ENCODE results near the gene ZNF710. TPM values are rescaled to one million over a fixed set of nuclear protein-coding genes. Genes with fewer than 3 reads are reported as not detected.

The ZNF710 gene
- total and polyA plus RNA-seq, 9 of the 15 experiments (the other 6 are each of a cell fraction or from before 2014, with no cell fraction given): 0.56 to 14.2 (median 5.2) TPM

- TF ChIP-seq MECOM (CRISPR knock-in tag; IDR thresholded peaks at IDR 0.05) (peak; percentile 63; the same call in 1 of the 2 replicates), STAT5A (IDR thresholded peaks at IDR 0.05; ENCODE audit: borderline replicate concordance, low read length) (no peak), ZNF830 (CRISPR knock-in tag; IDR thresholded peaks at IDR 0.05) (no peak), HMG20B (CRISPR knock-in tag; IDR thresholded peaks at IDR 0.05) (no peak), STAG1 (CRISPR knock-in tag; IDR thresholded peaks at IDR 0.05; ENCODE audit: borderline replicate concordance) (no peak), TCF15 (CRISPR knock-in tag; IDR thresholded peaks at IDR 0.05) (no peak), GTF2E2 (tag; IDR thresholded peaks at IDR 0.05) (no peak), ARID1B (IDR thresholded peaks at IDR 0.05) (peak; percentile 21; the same call in 1 of the 2 replicates), ZNF140 (CRISPR knock-in tag; IDR thresholded peaks at IDR 0.05) (no peak), GABPB2 (CRISPR knock-in tag; conservative IDR thresholded peaks at IDR 0.05) (no peak), RERE (CRISPR knock-in tag; IDR thresholded peaks at IDR 0.05; ENCODE audit: borderline replicate concordance) (no peak), ZZZ3 (IDR thresholded peaks at IDR 0.05) (no peak), FOXA1 (IDR thresholded peaks at IDR 0.05; ENCODE audit: borderline replicate concordance) (no peak), ATF6 (CRISPR knock-in tag; IDR thresholded peaks at IDR 0.05) (no peak), MED1 (CRISPR knock-in tag; IDR thresholded peaks at IDR 0.05; ENCODE audit: borderline replicate concordance) (no peak), ZNF23 (CRISPR knock-in tag; IDR thresholded peaks at IDR 0.05) (no peak), ZBTB49 (CRISPR knock-in tag; IDR thresholded peaks at IDR 0.05; ENCODE audit: borderline replicate concordance) (no peak)
Observed at GRCh38 chr15:90063770-90064247, 62.7 kb downstream of the ZNF710 start (continued).

All from K562 (cell line).